Gastroesophageal sphincter (tissue), 3 donors: ENCODE data around the gene RAB42.

ENCODE experiments used
- EP300 ChIP-seq: sonication (generic); formaldehyde crosslinking; IDR thresholded peaks from one replicate; pipeline ENCODE4 v1.6.1; 2017; ENCODE audit warnings: antibody characterized with exemption, mild to moderate bottlenecking
- POLR2A ChIP-seq, 2 donors: fragments of 450-650 bp; IDR thresholded peaks; one replicate each; pipeline ENCODE4 v1.6.1; 2017; ENCODE audit warnings: antibody characterized with exemption in 2 of 2, mild to moderate bottlenecking in 2 of 2, moderate library complexity in 1 of 2
- TF ChIP-seq, protein P1 (sequence below), 4 experiments: fragments of 200-600 bp in 2 of 4; fragments of 450-650 bp in 2 of 4; sonication (generic) in 1 of 4; IDR thresholded peaks; one replicate each; pipeline ENCODE4 v1.5.1; 2017 to 2019; ENCODE audit warnings: antibody characterized with exemption in 4 of 4, mild to moderate bottlenecking in 2 of 4, moderate library complexity in 2 of 4

- TF ChIP-seq POLR2A (IDR thresholded peaks at IDR 0.05) (no peak), EP300 (no peak)
- TF ChIP-seq, protein P1, sequence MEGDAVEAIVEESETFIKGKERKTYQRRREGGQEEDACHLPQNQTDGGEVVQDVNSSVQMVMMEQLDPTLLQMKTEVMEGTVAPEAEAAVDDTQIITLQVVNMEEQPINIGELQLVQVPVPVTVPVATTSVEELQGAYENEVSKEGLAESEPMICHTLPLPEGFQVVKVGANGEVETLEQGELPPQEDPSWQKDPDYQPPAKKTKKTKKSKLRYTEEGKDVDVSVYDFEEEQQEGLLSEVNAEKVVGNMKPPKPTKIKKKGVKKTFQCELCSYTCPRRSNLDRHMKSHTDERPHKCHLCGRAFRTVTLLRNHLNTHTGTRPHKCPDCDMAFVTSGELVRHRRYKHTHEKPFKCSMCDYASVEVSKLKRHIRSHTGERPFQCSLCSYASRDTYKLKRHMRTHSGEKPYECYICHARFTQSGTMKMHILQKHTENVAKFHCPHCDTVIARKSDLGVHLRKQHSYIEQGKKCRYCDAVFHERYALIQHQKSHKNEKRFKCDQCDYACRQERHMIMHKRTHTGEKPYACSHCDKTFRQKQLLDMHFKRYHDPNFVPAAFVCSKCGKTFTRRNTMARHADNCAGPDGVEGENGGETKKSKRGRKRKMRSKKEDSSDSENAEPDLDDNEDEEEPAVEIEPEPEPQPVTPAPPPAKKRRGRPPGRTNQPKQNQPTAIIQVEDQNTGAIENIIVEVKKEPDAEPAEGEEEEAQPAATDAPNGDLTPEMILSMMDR (IDR thresholded peaks at IDR 0.05) = no peak
Observed at GRCh38 chr1:28579401-28579800, 12.7 kb upstream of the RAB42 start.
